HG03060 (cell line): Measurements from ENCODE around the gene MYL5.
"Not testable (repeated sequence)": the region's sequence is repeated elsewhere in the genome, so short reads cannot be mapped to it uniquely, and the experiment has no call there.

ENCODE experiments used
- ATAC-seq: cut with Tn5 transposase; IDR thresholded peaks from one replicate; pipeline ENCODE4 v1.9.1; 2021; ENCODE audit warnings: low read depth, moderate number of reproducible peaks; ENCODE audit not compliant: unreplicated experiment

MYL5 gene

GRCh38 chr4:674172-675035, at the start of gene MYL5, which contains the start of gene ATP5ME:
Gene MYL5 (plus strand): TSS chr4:674542. CDS start chr4:678027, 3,485 bp downstream.
Gene ATP5ME (minus strand): TSS chr4:674276. CDS start chr4:674247, 29 bp downstream.
- ATAC-seq = peak; percentile 50

- ATAC-seq = no peak
Measured at GRCh38 chr4:624705-625590, 49.4 kb upstream of the MYL5 start, which contains the start of gene PDE6B. Gene PDE6B (plus strand): TSS chr4:625573. CDS start chr4:625627, 54 bp downstream.

- ATAC-seq = no peak
Measured at GRCh38 chr4:625631-626161, 48.6 kb upstream of the MYL5 start.

GRCh38 chr4:626201-627091, 47.9 kb upstream of the MYL5 start:
- ATAC-seq = no peak

GRCh38 chr4:627347-628125, 46.8 kb upstream of the MYL5 start:
- ATAC-seq = no peak

- ATAC-seq = no peak
Measured at GRCh38 chr4:628311-628741, 46.0 kb upstream of the MYL5 start.

GRCh38 chr4:628821-629635, 45.3 kb upstream of the MYL5 start:
- no peak for ATAC-seq

- ATAC-seq = no peak
Measured at GRCh38 chr4:629636-629914, 44.8 kb upstream of the MYL5 start.

GRCh38 chr4:629915-630641, 44.3 kb upstream of the MYL5 start:
- no peak for ATAC-seq

- no peak for ATAC-seq
Measured at GRCh38 chr4:630656-631055, 43.7 kb upstream of the MYL5 start.

- no peak for ATAC-seq
Measured at GRCh38 chr4:632196-632790, 42.0 kb upstream of the MYL5 start.

GRCh38 chr4:632926-633325, 41.4 kb upstream of the MYL5 start:
- no peak for ATAC-seq

- no peak for ATAC-seq
Measured at GRCh38 chr4:633406-633805, 40.9 kb upstream of the MYL5 start.

- ATAC-seq = no peak
Measured at GRCh38 chr4:633976-634598, 40.3 kb upstream of the MYL5 start.

GRCh38 chr4:634599-634985, 39.8 kb upstream of the MYL5 start:
- ATAC-seq = no peak

- not testable (repeated sequence) for ATAC-seq
Measured at GRCh38 chr4:635066-635835, 39.1 kb upstream of the MYL5 start.
